ENCODE results near the gene PRTN3. TPM values are rescaled to one million over a fixed set of nuclear protein-coding genes. Genes with fewer than 3 reads are reported as not detected.

Gene PRTN3
- total RNA-seq, 2 experiments from 2014 or later, result not detected

DNA sequence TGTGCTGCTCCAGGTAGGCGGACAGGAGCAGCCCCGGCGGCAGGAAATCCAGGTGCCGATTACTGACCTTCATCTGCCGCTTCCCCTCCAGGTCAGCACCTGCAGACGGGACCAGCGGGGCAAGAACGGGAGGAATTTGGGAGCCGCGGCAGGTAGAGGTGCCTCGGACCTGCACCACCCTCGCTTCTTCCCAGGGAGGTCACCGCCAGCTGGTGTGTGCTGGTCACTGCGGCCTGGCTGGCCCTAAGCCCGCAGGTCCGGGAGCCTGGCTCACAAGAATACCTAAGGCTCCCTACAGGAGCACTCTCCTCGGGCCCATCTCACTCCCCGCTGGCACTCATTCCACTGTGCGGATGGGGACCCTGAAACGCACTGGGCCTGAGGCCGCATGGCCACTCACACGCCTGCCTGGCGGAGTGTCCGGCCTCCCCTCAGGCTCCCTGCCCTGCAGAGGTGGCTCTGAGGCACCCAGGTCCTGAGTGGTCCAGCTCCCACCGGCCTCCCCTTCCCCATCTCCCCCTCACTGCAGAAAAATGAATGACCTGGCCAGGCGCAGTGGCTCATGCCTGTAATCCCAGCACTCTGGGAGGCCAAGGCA lies 56.7 kb downstream of the PRTN3 start:
- POLR2A ChIA-PET, result interaction anchor here (1.2 kb wide), 1 partner anchor 11 kb away, joined by 3 read pairs; no protein-coding TSS in a partner anchor

More for the DNA sequence above, 56.7 kb downstream of the PRTN3 start:
- no peak overlapping the region for H3K27ac Mint-ChIP-seq
- DNase-seq (no peak), ATAC-seq (no peak)
- H3K4me3 Mint-ChIP-seq, result no peak overlapping the region
- no peaks in the 10 kb centered on the region for H3K27me3 Mint-ChIP-seq (ENCODE audit: low read depth)
- peaks cover 19% of the 10 kb centered on the region for H3K4me1 Mint-ChIP-seq (ENCODE audit: low read depth)
- no peaks in the 10 kb centered on the region for H3K9me3 Mint-ChIP-seq (ENCODE audit: insufficient read depth)
- peaks cover 28% of the 10 kb centered on the region for H3K36me3 Mint-ChIP-seq (ENCODE audit: low read depth)
- CTCF ChIA-PET, result interaction anchor here (1.9 kb wide), 1 partner anchor 10 kb away, joined by 4 read pairs; no protein-coding TSS in a partner anchor

Small RNA genes within 50 kb of the gene (microRNA-seq; reads per million reads assigned to microRNA genes)
- gene MIR3187 (112 reads per million, percentile 62 among the genes with 10 or more reads in this experiment), gene MIR4745 (25.8 reads per million, percentile 40 among the genes with 10 or more reads in this experiment)

Other genes with a start within 250 kb of the PRTN3 start
- 10 to 100 TPM; 50.6 to 51.0 TPM for gene POLRMT, start 207.5 kb upstream of the PRTN3 start, total RNA-seq
- not detected for gene FGF22, start 201.1 kb upstream of the PRTN3 start, total RNA-seq
- 10 to 100 TPM; 71.3 to 78.4 TPM for gene RNF126, start 177.8 kb upstream of the PRTN3 start, total RNA-seq
- gene FSTL3, start 164.6 kb upstream of the PRTN3 start, total RNA-seq, result 1 to 10 TPM; 2.2 to 3.0 TPM
- gene PRSS57, start 145.5 kb upstream of the PRTN3 start, total RNA-seq, result not detected
- not detected for gene PALM, start 132.1 kb upstream of the PRTN3 start, total RNA-seq
- gene MISP, start 89.9 kb upstream of the PRTN3 start, total RNA-seq, result not detected
- gene PTBP1, start 43.5 kb upstream of the PRTN3 start, total RNA-seq, result 100 to 1,000 TPM; 524 to 526 TPM
- gene PLPPR3, start 19.0 kb upstream of the PRTN3 start, total RNA-seq, result not detected
- not detected for gene AZU1, start 13.2 kb upstream of the PRTN3 start, total RNA-seq
- not detected for gene ELANE, start 11.3 kb downstream of the PRTN3 start, total RNA-seq
- 1 to 10 TPM; 2.1 to 2.2 TPM for gene CFD, start 18.7 kb downstream of the PRTN3 start, total RNA-seq
- 10 to 100 TPM; 55.9 to 60.4 TPM for gene MED16, start 52.2 kb downstream of the PRTN3 start, total RNA-seq
- not detected for gene RNU6-9, start 52.5 kb downstream of the PRTN3 start, total RNA-seq
- gene R3HDM4, start 72.2 kb downstream of the PRTN3 start, total RNA-seq, result 10 to 100 TPM; 75.9 to 76.7 TPM
- 1 to 10 TPM in 1 of 2 experiments, under 1 TPM in 1; 0.55 to 1.1 TPM for gene KISS1R, start 76.3 kb downstream of the PRTN3 start, total RNA-seq
- gene ARID3A, start 85.0 kb downstream of the PRTN3 start, total RNA-seq, result 10 to 100 TPM; 26.7 to 27.7 TPM
- 10 to 100 TPM; 51.5 to 53.0 TPM for gene WDR18, start 143.3 kb downstream of the PRTN3 start, total RNA-seq
- gene GRIN3B, start 159.4 kb downstream of the PRTN3 start, total RNA-seq, result not detected
- 100 to 1,000 TPM; 153 to 160 TPM for gene TMEM259, start 180.1 kb downstream of the PRTN3 start, total RNA-seq
- gene RNU6-2, start 180.5 kb downstream of the PRTN3 start, total RNA-seq, result not detected
- 100 to 1,000 TPM; 417 to 455 TPM for gene CNN2, start 185.6 kb downstream of the PRTN3 start, total RNA-seq
- gene ABCA7, start 199.1 kb downstream of the PRTN3 start, total RNA-seq, result 10 to 100 TPM; 76.6 to 77.5 TPM
- 100 to 1,000 TPM; 433 to 445 TPM for gene ARHGAP45, start 226.2 kb downstream of the PRTN3 start, total RNA-seq

Measured in activated CD8-positive, alpha-beta T cell treated with anti-CD3 and anti-CD28 coated beads, Interleukin-2, amount 10 ng/mL, durations not matched to agents 7 days and 5 days (primary cell).